Activated CD4-positive, alpha-beta T cell treated with anti-CD3 and anti-CD28 coated beads, Interleukin-2, Interleukin-4, amounts not matched to agents 100 ng/mL and 50 ng/mL, durations not matched to agents 16 hours and 8 hours (primary cell): ENCODE results near the gene ITGA4.
A peak's percentile ranks its signal among the peaks of the same experiment; 100 is the strongest.
"Not testable (repeated sequence)": the region's sequence is repeated elsewhere in the genome, so short reads cannot be mapped to it uniquely, and the experiment has no call there.

Experiments used
- DNase-seq: peaks from one replicate; pipeline ENCODE4 v3.0.0-alpha.2; 2020; ENCODE audit warnings: low spot score

The ITGA4 gene

GRCh38 chr2:181457121-181457740 lies at the start of gene ITGA4:
ITGA4 (plus strand) TSS chr2:181457386; CDS start chr2:181457655, 269 bp downstream.
- peak; percentile 84 for DNase-seq

GRCh38 chr2:181408861-181409260 lies 48.3 kb upstream of the ITGA4 start:
- no peak for DNase-seq

GRCh38 chr2:181411105-181411849 lies 45.9 kb upstream of the ITGA4 start:
- no peak for DNase-seq

DNA sequence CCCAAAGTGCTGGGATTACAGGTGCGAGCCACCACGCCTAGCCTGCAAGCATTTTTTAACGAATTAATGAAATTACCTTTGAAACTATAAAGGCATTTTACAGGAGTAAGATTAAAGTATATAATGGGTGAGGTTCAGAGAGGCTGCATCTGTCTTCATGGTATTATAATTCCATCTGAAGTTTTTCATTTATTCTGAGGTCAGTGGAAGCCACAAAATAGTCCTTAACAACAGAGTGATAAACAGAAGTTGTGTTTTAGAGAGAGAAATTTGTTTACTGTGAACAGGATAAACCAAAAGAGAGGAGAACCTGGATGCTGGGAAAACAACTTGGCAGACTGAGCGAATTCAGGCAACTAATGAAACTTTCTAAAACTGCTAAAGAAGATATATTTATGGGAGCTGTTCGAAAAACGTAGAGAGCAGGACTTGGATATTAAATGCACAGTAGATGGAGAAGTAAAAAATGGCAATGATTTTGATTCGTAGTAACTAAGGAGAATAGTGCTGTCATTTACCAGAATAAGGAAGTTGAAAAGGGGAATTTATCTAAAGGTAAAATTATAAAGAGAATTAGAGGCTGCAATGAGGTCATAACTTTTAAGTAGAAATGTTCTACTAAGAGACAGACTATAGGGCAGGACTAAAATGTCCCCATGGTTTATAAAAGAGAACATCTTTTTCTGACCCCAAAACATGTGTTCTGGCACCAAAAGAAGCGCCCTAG lies 37.9 kb upstream of the ITGA4 start:
- no peak for DNase-seq

DNA sequence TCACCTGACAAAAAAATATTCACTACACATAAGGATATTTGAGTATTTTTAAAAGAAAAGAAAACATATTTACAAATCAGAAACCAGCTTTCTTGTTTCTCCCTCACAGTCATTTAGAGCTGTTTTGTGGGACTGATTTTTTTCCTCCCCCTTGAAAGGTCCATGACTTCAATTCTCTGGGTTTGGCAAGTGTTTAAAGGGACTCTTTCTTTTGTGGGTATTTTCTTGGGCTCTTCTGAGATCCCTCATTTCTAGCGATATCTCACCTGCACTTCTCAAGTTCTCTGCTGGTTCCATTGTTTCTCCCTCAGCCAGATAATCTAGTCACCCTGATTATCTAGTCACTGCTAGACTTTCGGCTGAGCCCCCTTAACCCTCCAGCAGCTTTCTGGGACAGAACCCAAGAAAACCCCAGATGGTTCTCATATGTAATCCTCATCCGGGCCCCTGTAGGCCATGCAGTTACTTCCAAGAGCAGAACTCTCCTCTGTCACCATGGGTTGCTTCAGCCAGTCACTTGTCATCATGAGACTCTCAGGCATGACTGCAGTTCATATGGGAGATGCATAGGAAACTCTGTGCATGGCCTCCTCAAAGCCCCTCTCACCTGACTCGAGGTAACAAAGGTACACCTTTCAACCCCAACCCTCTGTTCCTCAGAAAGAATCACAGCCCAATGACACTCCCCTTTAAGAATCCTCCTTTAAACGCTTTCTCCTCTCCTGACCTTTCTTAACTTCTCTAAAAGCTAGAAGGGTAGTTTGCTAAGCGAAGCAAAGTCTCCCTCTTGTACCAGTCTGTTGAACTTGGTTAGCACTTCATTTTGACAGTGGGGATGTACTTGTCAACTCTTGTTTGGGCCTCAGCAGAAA lies 36.7 kb upstream of the ITGA4 start:
- no peak for DNase-seq

GRCh38 chr2:181421131-181421458 lies 36.1 kb upstream of the ITGA4 start:
- no peak for DNase-seq

DNA sequence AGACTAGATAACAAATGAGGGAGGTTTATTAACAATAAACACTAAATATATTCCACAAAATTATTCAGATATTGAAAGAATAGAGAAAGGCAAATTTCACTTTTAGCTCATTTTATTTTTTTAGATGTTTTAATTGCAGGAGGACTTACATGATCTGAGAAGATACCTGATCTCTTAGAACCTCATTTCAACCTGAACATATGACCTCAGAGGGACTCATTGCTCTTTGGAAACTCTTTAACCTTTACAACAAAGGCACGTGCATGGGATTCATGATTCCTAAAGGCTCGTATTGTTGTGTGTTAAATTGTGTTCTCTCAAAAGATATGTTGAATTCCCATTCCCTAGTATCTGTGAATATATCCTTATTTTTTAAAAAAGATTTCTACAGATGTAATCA lies 35.7 kb upstream of the ITGA4 start:
- DNase-seq, result no peak

- DNase-seq, result no peak
These were observed 30.5 kb upstream of the ITGA4 start for GRCh38 chr2:181426672-181427071.

DNA sequence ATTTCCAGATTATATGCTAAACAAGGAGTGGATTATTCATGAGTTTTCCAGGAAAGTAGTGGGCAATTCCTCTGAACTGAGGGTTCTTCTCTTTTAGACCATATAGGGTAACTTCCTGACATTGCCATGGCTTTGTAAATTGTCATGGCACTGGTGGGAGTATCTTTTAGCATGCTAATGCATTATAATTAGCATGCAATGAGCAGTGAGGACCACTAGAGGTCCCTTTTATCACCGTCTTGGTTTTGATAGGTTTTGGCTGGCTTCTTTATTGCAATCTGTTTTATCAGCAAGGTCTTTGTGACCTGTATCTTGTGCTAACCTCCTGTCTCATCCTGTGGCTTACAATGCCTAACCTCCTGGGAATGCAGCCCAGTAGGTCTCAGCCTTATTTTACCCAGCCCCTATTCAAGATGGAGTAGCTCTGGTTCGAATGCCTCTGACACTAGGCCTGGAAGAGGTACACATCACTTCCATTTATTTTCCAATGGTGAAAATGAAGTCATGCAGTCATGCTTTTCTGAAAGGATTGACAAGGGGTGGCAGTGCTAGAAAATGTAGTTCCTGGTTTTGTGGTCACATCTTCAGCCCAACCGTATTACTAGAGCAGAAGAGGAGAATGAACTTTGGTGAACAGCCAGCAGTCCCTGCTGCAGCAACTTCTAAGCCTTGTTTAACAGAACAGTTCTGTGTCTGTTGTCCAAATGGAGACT lies 26.6 kb upstream of the ITGA4 start:
- DNase-seq, result peak; percentile 34

GRCh38 chr2:181431674-181432073 lies 25.5 kb upstream of the ITGA4 start:
- DNase-seq, result no peak

- DNase-seq, result no peak
These were observed 18.9 kb upstream of the ITGA4 start for GRCh38 chr2:181438261-181438660.

DNA sequence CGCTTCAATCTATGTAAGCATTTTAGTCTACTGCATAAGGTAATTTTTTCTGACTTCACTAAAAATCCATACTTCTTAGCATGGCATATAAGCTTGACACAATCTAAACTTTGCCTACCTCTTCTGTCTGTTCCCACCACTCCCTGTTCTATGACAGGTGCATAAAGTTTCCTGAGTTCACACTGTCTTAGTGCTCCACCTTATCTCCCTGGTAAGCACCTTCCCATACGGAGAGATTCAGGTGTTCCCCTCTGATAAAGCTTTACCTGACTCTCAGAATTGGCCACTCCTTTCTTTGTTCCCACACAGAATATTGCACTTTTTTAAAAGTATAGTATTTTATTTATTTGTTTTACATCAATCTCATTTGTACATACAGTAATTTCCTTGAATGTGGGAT lies 16.8 kb upstream of the ITGA4 start:
- no peak for DNase-seq

- DNase-seq, result no peak
These were observed 16.3 kb upstream of the ITGA4 start for GRCh38 chr2:181440919-181441318.

DNA sequence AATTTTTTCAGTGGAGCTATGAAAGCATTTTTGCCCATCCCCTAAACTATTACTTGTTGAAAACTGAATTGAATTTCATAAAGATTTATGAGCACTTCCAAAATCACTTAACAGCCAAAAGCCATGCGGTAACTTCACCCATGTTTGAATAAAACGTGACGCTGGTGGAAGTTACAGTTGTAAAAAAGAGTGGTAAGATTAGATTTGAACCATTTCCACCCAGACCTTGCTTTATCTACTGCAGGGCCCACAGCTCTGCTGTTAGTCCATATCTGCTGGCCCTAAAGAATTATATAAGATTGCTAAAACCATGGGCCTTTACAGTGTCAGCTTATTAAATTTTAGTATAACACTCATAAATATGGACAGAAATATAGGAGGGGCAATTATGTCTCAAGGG lies 15.5 kb upstream of the ITGA4 start:
- no peak for DNase-seq

GRCh38 chr2:181444654-181445053 lies 12.5 kb upstream of the ITGA4 start:
- no peak for DNase-seq

- DNase-seq, result no peak
These were observed 10.2 kb upstream of the ITGA4 start for GRCh38 chr2:181446985-181447384.

- not testable (repeated sequence) for DNase-seq
These were observed 7.9 kb upstream of the ITGA4 start for GRCh38 chr2:181449278-181449677.

DNA sequence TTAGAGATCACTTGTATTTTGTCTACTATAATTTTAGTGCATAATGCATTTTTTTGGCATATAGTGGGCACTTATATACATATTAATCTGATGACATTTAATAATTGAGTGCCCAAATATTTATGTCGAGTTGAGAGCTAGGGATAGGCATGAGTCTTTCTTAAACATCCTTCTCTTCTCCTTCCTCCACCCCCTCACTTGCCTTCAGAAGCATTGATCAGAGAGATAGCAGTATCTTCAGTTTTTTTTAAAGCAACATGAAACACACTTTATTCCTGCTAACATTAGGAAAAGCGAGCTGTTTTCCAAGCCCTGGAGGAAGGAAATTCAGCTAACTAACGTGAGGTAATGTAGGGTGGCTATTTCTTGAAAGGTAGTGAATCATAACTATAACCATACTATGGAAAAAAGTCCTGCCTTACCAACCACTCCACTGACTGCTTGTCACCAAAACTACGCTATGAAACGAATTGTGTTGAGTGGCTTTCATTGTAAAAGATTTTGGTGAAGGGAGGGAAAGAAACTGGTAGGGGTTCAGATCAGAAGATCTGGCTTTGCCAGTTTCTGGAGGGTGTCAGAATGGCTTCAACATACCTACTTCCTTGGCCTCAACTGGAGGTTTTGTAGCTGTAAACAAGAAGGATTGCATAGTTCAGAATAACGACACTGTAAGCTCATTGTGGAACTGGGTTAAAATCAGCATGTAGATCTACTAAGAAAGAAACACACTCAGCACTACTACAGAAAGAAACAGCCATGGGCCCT lies 2.3 kb upstream of the ITGA4 start:
- DNase-seq, result no peak

GRCh38 chr2:181456660-181457120 lies 496 bp upstream of the ITGA4 start:
- DNase-seq, result peak; percentile 77

- peak; percentile 27 for DNase-seq
These were observed 697 bp downstream of the ITGA4 start for GRCh38 chr2:181457741-181458425.
